Colonic mucosa (tissue), 4 donors: ENCODE results near the gene ZMPSTE24. TPM values are rescaled to one million over a fixed set of nuclear protein-coding genes. Genes with fewer than 3 reads are reported as not detected.

Source experiments
- DNase-seq: peaks from one replicate; pipeline ENCODE4 v3.0.0-alpha.2; 2020
- H3K27ac ChIP-seq: fragments of 200-600 bp; one replicate; pipeline ENCODE4 v1.8.0; 2021
- H3K27me3 ChIP-seq: fragments of 200-600 bp; one replicate; pipeline ENCODE4 v1.8.0; 2021
- H3K36me3 ChIP-seq: fragments of 200-600 bp; one replicate; pipeline ENCODE4 v1.8.0; 2021
- H3K4me1 ChIP-seq: fragments of 200-600 bp; one replicate; pipeline ENCODE4 v1.8.0; 2021; ENCODE audit warnings: mild to moderate bottlenecking
- H3K4me3 ChIP-seq: fragments of 200-600 bp; one replicate; pipeline ENCODE4 v1.8.0; 2021
- H3K9ac ChIP-seq, 2 donors: one replicate each; pipeline ENCODE4 v1.7.0; 2013; ENCODE audit warnings: control low read depth in 2 of 2, low read depth in 2 of 2, low read length in 2 of 2
- H3K9me3 ChIP-seq: fragments of 200-600 bp; one replicate; pipeline ENCODE4 v1.8.0; 2021
- CTCF ChIP-seq: fragments of 200-600 bp; IDR thresholded peaks from one replicate; pipeline ENCODE4 v1.8.0; 2022; ENCODE audit warnings: antibody characterized with exemption, mild to moderate bottlenecking
- intact Hi-C: fragments of 100-400 bp; cut with DNase I; formaldehyde crosslinking; loops from one replicate; pipeline ENCODE4 v1.14.1; 2022
- total RNA-seq, 2 donors: library from RNA; stranded (reverse); fragmentation: NEBNext Ultra II Directional in 1 of 2; extraction: Animal tissue kit (Norgen Biotek cat#: 25700) in 1 of 2; gene quantifications; one replicate each; pipeline ENCODE4 v1.2.1, GENCODE V29; 2021
- donor health status: healthy.
- donor health status: DM: no; HTN: no; CAD: no.
- donor health status: DM: no; HTN: no; CAD: no.

The ZMPSTE24 gene
- total RNA-seq, 2 donors from 2014 or later: 49.7 to 62.8 TPM

GRCh38 chr1:40224040-40224439 lies 34.0 kb upstream of the ZMPSTE24 start:
- no peak overlapping the region for H3K4me3 ChIP-seq
- no peak overlapping the region for H3K27ac ChIP-seq
- H3K9ac ChIP-seq: no peak overlapping the region
- no peak for DNase-seq
- no peaks in the 10 kb centered on the region for H3K9me3 ChIP-seq
- intact Hi-C loops: no loop called here
- TF ChIP-seq CTCF: no peak
- no peaks in the 10 kb centered on the region for H3K36me3 ChIP-seq
- H3K27me3 ChIP-seq: no peaks in the 10 kb centered on the region
- no peaks in the 10 kb centered on the region for H3K4me1 ChIP-seq

GRCh38 chr1:40226192-40226591 lies 31.8 kb upstream of the ZMPSTE24 start:
- TF ChIP-seq CTCF: no peak
- Histone ChIP-seq H3K27ac (no peak overlapping the region), H3K4me3 (no peak overlapping the region), H3K9me3 (no peaks in the 10 kb centered on the region), H3K4me1 (no peaks in the 10 kb centered on the region), H3K9ac (no peak overlapping the region), H3K36me3 (no peaks in the 10 kb centered on the region), H3K27me3 (no peaks in the 10 kb centered on the region)
- intact Hi-C loops: no loop called here
- DNase-seq: no peak

- no peak for TF ChIP-seq CTCF
- Histone ChIP-seq H3K9me3 (no peaks in the 10 kb centered on the region), H3K4me1 (no peaks in the 10 kb centered on the region), H3K27me3 (no peaks in the 10 kb centered on the region), H3K36me3 (peaks cover 17% of the 10 kb centered on the region), H3K9ac (no peak overlapping the region), H3K4me3 (no peak overlapping the region), H3K27ac (no peak overlapping the region)
- no peak for DNase-seq
- intact Hi-C loops: no loop called here
Measured at GRCh38 chr1:40232444-40232843, 25.6 kb upstream of the ZMPSTE24 start.

GRCh38 chr1:40239626-40240025 lies 18.4 kb upstream of the ZMPSTE24 start:
- no peak overlapping the region for H3K9ac ChIP-seq
- H3K4me3 ChIP-seq: no peak overlapping the region
- no peak for TF ChIP-seq CTCF
- intact Hi-C loops: no loop called here
- no peak for DNase-seq
- no peak overlapping the region for H3K27ac ChIP-seq
- H3K9me3 ChIP-seq: no peaks in the 10 kb centered on the region
- no peaks in the 10 kb centered on the region for H3K4me1 ChIP-seq
- peaks cover 15% of the 10 kb centered on the region for H3K36me3 ChIP-seq
- H3K27me3 ChIP-seq: no peaks in the 10 kb centered on the region

- Histone ChIP-seq H3K4me1 (no peaks in the 10 kb centered on the region), H3K9me3 (no peaks in the 10 kb centered on the region), H3K36me3 (peaks cover 15% of the 10 kb centered on the region), H3K27me3 (no peaks in the 10 kb centered on the region), H3K4me3 (no peak overlapping the region), H3K9ac (no peak overlapping the region), H3K27ac (no peak overlapping the region)
- no peak for DNase-seq
- intact Hi-C loops: no loop called here
- no peak for TF ChIP-seq CTCF
Measured at GRCh38 chr1:40240390-40240789, 17.6 kb upstream of the ZMPSTE24 start.

- H3K27ac ChIP-seq: no peak overlapping the region
- no peak for TF ChIP-seq CTCF
- H3K9me3 ChIP-seq: no peaks in the 10 kb centered on the region
- H3K36me3 ChIP-seq: peaks cover 12% of the 10 kb centered on the region
- intact Hi-C loops: no loop called here
- DNase-seq: no peak
- H3K4me1 ChIP-seq: no peaks in the 10 kb centered on the region
- no peaks in the 10 kb centered on the region for H3K27me3 ChIP-seq
- no peak overlapping the region for H3K4me3 ChIP-seq
- no peak overlapping the region for H3K9ac ChIP-seq
Measured at GRCh38 chr1:40241362-40241761, 16.7 kb upstream of the ZMPSTE24 start.
